Activated T-cell treated with anti-CD3 and anti-CD28 coated beads, Interleukin-2, amount 50 U/mL, for 4 hours (primary cell): ENCODE measurements around the gene DDX11. TPM values are rescaled to one million over a fixed set of nuclear protein-coding genes. Genes with fewer than 3 reads are reported as not detected.
"Not testable (repeated sequence)": the region's sequence is repeated elsewhere in the genome, so short reads cannot be mapped to it uniquely, and the experiment has no call there.

Source experiments
- ATAC-seq, 2 donors: fragments of 200-7000 bp; cut with Tn5 transposase; one replicate each; pipeline ENCODE4 v1.10.0; 2021
- DNase-seq: peaks from one replicate; pipeline ENCODE4 v3.0.0-alpha.2; 2020
- H3K27me3 Mint-ChIP-seq: one replicate; pipeline ENCODE4 v1.8.0; 2021; ENCODE audit warnings: low read depth, mixed read lengths
- H3K36me3 Mint-ChIP-seq: one replicate; pipeline ENCODE4 v1.8.0; 2022; ENCODE audit warnings: mixed read lengths; ENCODE audit not compliant: insufficient read depth
- H3K4me1 Mint-ChIP-seq: one replicate; pipeline ENCODE4 v1.8.0; 2021; ENCODE audit warnings: low read depth, mixed read lengths
- H3K4me3 Mint-ChIP-seq: one replicate; pipeline ENCODE4 v1.8.0; 2021; ENCODE audit warnings: mild to moderate bottlenecking, moderate library complexity, mixed read lengths
- H3K9me3 Mint-ChIP-seq: one replicate; pipeline ENCODE4 v1.8.0; 2021; ENCODE audit warnings: mixed read lengths
- total RNA-seq, 3 donors: library from RNA; stranded (reverse); gene quantifications; one replicate each; pipeline ENCODE4 v1.2.1, GENCODE V29; 2021

DDX11 gene
- total RNA-seq, 3 donors from 2014 or later: 117 to 134 (median 129) TPM

DNA sequence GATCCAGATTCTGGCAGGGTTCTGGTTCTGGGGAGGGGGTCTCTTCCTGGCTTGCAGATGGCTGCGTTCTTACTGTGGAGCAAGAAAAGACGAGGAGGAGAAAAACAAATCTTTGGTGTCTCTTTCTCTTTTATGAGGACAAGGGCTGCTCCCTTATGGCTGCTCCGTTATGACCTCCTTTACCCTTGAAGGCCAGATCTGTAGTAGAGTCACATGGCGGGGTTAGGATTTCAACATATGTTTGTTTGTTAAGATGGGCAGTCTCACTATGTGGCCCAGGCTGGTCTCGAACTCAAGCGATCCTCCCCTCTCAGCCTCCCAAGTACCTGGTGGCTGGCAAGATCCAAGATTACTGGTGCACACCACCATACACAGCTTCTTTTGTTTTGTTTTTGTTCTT is 5.8 kb downstream of the DDX11 start:
- not testable (repeated sequence) for H3K27me3 Mint-ChIP-seq, ATAC-seq, H3K9me3 Mint-ChIP-seq, H3K4me3 Mint-ChIP-seq, DNase-seq
- peaks cover 31% of the 10 kb centered on the region for H3K36me3 Mint-ChIP-seq
- peaks cover 16% of the 10 kb centered on the region for H3K4me1 Mint-ChIP-seq

DNA sequence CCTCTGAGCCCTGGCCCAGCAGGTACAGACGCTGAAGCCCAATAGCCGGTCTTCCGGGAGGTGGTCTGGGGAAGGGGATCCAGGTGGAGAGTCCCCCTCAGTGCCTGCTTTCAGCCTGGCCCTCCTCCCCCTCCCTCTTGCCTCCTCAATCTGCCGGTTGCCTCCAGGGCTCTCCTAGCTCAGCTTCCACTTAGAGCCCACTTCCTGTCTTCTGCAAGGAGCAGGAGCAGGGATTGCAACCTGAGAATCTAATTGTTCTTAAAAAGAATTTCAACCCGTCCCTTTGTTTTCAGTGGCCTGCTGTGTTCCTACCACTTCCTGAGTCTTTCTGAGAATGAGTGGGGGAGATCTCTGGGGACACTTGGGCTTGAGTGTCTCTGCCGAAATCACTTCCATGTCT is 6.6 kb downstream of the DDX11 start:
- H3K27me3 Mint-ChIP-seq, H3K9me3 Mint-ChIP-seq, DNase-seq, H3K4me3 Mint-ChIP-seq, ATAC-seq: not testable (repeated sequence)
- Mint-ChIP-seq H3K4me1 (peaks cover 14% of the 10 kb centered on the region), H3K36me3 (peaks cover 35% of the 10 kb centered on the region)

DNA sequence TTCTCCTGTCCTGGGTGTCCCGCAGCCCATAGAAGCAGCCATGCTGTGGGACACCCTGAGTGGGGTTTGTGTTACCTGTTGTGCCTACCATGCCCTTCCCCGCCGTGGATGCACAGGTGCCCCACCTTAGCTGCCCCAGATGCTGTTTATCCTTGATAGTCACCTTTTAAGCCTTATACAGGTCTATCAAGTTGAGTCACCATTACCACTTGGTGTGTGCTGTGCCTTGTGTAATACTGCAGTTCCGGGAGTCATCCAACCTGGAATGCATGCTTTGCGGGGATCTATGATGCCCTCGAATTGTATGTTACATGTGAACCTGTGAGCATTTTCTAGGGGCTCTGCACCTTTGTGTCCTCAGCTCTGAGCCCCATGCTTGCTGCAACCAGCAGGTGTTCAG is 7.6 kb downstream of the DDX11 start:
- H3K4me1 Mint-ChIP-seq, H3K9me3 Mint-ChIP-seq, H3K27me3 Mint-ChIP-seq, ATAC-seq, DNase-seq, H3K4me3 Mint-ChIP-seq: not testable (repeated sequence)
- H3K36me3 Mint-ChIP-seq: peaks cover 32% of the 10 kb centered on the region

DNA sequence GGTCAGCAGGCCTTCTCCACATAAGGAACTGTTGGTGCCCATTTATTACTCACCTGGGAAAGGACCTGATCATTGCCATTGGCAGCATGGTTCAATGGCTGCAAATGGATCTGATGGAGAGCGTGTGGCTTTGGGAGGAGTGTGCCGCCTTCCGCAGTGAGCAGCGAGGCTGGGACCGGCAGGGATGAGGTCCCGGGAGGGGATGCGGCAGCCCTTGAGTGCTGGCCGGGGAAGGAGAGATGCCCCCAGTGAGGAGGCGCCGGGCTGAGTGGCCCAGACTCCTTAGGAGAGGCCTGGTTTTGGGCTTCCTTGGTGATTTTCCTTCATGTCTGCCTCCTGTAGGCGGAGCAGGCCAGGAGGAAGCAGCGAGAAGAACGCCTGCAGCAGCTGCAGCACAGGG is 10.6 kb downstream of the DDX11 start:
- H3K36me3 Mint-ChIP-seq: peaks cover 29% of the 10 kb centered on the region

DNA sequence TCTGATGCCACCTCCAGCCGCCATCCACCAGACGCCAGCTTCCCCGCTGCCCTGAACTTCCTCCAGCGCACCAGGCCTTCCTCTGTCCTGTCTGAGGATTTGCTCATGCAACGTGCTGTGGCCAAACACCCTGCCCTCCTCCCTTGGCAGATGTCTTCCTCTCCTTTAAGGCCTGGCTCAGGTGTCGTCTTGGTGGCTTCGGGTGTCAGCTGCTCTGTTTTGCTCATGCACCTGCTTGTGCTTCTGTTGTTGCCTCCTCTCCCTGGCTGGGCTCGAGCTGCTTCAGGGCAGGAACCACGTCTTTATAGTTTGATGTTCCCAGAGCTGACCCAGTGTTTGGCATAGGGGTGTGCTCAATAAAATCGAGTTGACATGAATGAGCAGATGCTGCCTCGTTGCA is 12.4 kb downstream of the DDX11 start:
- H3K4me3 Mint-ChIP-seq, H3K4me1 Mint-ChIP-seq, ATAC-seq, DNase-seq, H3K27me3 Mint-ChIP-seq, H3K9me3 Mint-ChIP-seq: not testable (repeated sequence)
- peaks cover 25% of the 10 kb centered on the region for H3K36me3 Mint-ChIP-seq

More for the DNA sequence above, 10.6 kb downstream of the DDX11 start:
- not testable (repeated sequence) for H3K9me3 Mint-ChIP-seq, H3K27me3 Mint-ChIP-seq, H3K4me1 Mint-ChIP-seq, H3K4me3 Mint-ChIP-seq, DNase-seq, ATAC-seq

DNA sequence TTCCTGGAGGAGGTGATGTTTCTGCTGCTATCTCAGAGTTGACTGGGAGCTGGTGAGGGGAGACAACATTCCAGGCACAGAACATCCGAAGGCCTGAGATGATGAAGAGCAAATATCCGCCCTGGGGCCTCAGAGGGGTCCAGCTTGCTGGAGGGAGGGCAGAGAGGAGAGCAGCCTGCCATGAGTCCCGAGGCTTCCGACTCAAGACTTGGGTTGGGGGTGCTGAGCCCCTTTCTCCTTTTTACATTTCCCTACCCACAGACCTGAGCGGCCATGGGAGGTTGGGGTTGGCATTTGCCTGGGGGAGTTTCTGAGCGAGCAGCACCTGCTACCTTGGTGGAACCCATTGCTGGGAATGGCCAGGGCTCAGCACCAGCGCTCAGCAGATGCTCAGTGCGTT is 13.8 kb downstream of the DDX11 start:
- H3K4me1 Mint-ChIP-seq, ATAC-seq, H3K27me3 Mint-ChIP-seq, H3K4me3 Mint-ChIP-seq, DNase-seq, H3K9me3 Mint-ChIP-seq: not testable (repeated sequence)
- peaks cover 22% of the 10 kb centered on the region for H3K36me3 Mint-ChIP-seq

DNA sequence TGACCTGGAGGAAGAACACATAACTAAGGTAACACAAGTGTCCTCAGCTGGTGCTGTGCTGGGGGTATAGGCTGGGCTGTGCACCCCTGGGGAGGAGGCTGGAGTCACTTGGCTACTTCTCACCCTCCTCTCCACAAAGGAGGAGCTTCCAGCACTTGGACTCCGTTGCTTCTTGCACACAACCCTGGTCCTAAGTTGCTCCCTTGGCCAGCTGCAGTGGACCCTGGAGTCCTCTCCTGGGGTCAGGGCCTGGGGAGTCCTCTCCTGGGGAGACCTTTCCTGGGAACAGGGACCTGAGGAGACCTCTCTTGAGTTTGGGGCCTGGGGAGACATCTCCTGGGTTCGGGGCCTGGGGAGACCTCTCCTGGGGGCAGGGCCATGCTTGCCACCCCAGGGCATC is 14.3 kb downstream of the DDX11 start:
- ATAC-seq, H3K4me3 Mint-ChIP-seq, H3K9me3 Mint-ChIP-seq, H3K4me1 Mint-ChIP-seq, H3K27me3 Mint-ChIP-seq, DNase-seq: not testable (repeated sequence)
- H3K36me3 Mint-ChIP-seq: peaks cover 22% of the 10 kb centered on the region

DNA sequence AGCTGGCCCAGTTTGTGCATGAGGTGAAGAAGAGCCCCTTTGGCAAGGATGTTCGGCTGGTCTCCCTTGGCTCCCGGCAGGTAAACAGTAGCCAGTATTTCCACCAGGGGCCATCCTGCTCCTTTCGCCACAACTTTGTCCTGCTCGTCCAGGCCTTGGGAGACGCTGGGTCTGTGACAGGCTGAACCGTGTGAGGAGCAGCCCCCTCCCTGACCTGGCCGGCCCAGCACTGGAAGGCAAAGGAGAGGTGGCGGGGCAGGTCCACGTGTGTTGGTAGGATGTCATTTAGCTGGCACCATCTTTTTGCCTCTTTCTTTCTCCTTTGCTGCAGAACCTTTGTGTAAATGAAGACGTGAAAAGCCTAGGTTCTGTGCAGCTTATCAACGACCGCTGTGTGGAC is 15.4 kb downstream of the DDX11 start:
- peaks cover 22% of the 10 kb centered on the region for H3K36me3 Mint-ChIP-seq

DNA sequence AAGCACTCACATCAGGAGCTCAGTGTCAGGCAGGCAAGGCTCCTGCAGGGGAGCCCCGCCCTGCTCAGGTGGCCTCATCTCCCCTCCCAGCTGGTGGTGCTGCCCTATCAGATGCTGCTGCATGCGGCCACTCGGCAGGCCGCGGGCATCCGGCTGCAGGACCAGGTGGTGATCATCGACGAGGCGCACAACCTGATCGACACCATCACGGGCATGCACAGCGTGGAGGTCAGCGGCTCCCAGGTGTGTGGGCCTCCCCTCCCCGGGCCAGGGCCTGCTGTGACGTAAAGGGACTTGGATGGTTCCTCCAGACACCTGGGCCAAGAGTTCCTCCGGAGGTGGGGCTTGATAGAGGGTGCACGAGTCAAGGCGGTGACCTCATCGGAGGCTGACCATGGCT is 18.0 kb downstream of the DDX11 start:
- H3K36me3 Mint-ChIP-seq: peaks cover 31% of the 10 kb centered on the region
- not testable (repeated sequence) for ATAC-seq, H3K27me3 Mint-ChIP-seq, DNase-seq, H3K4me1 Mint-ChIP-seq, H3K9me3 Mint-ChIP-seq, H3K4me3 Mint-ChIP-seq

More for the DNA sequence above, 15.4 kb downstream of the DDX11 start:
- H3K4me3 Mint-ChIP-seq: no peak overlapping the region
- no peaks in the 10 kb centered on the region for H3K9me3 Mint-ChIP-seq
- no peak for DNase-seq
- H3K27me3 Mint-ChIP-seq: no peaks in the 10 kb centered on the region
- ATAC-seq: no peak
- no peaks in the 10 kb centered on the region for H3K4me1 Mint-ChIP-seq

DNA sequence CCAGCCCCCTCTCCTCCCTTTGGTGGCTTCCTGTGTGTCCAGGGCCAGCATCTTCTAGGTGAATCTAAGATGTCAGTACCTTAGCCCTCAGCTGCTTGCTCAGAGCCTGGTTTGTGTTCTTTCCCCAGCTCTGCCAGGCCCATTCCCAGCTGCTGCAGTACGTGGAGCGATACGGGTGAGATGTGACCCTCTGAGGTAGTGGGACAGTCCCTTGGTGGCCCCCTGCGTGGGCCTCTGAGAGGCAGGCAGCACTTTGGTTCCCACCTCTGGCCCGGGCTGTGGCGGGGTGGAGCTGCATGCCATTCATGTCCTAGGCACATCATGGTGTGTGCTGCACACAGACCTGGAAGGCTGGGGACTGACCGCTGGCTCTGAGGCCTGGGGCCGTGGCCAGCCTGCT is 19.1 kb downstream of the DDX11 start:
- not testable (repeated sequence) for H3K9me3 Mint-ChIP-seq, H3K27me3 Mint-ChIP-seq, ATAC-seq, H3K4me1 Mint-ChIP-seq, H3K4me3 Mint-ChIP-seq, DNase-seq
- H3K36me3 Mint-ChIP-seq: peaks cover 36% of the 10 kb centered on the region

DNA sequence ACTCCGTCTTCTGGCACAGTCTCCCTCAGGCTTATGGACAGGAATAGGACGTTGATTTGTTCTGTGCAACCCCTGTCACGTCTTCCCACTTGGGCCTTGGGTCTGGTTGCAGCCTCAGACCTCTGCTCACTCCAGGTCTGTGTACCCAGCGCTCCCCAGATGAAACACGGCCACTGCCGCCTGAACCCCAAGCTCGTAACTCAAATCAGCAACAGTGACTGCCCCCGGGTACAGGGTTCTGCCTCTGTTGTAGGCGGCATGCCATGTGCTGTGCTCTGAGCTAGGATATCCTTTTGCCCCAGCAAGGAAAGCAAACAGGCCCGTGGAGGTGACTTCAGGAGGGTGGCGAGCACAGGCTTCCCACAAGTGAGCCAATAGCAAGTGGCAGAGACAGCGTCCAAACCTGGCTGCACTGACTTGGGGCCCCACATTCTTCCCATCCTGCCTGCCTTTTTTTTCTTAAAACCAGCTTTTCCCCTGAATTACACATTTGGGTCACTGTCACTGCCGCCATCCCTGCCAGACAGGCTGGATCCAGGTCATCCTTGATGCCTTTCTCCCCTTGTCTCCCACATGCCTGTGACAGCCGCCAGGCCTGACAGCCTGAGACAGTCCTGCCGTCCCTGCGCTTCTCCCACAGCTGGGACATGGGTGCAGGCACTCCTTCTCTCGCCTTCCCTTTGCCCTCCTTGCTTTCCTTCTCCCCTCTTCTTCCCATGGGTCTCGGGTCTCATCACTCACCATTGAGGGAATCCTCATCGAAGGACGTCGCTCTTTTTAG is 21.6 kb downstream of the DDX11 start:
- DNase-seq, H3K27me3 Mint-ChIP-seq, ATAC-seq, H3K4me3 Mint-ChIP-seq, H3K4me1 Mint-ChIP-seq, H3K9me3 Mint-ChIP-seq: not testable (repeated sequence)
- H3K36me3 Mint-ChIP-seq: peaks cover 29% of the 10 kb centered on the region

DNA sequence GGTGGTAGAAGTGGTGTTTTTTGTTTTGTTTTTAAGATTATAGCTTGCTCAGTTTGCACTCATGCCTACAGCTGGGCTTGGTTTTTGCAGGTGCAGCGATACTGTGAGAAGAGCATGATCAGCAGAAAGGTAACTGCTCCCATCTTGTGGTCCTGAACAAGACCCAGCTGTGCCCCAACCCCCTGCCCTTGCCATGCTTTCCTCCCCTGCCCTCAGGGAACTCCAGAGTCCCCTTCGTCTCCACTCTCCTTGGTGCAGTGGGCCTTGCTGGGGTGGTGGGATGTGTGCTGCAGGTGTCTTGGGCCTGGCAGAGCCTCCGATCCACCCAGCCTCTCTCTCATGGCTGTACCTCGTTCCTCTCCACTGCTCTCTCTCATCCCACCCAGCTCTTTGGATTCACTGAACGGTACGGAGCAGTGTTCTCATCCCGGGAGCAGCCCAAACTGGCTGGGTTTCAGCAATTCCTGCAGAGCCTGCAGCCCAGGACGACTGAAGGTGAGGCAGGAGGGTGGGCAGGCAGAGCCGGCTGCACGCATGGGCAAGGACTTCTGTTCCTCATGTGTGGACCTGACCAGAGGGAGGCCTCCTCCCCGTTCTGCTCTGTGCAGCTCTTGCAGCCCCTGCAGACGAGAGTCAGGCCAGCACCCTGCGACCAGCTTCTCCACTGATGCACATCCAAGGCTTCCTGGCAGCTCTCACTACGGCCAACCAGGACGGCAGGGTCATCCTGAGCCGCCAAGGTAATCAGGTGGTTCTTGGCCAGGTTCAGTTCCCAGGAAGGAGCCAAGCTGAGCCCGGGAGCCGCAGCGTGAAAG is 22.8 kb downstream of the DDX11 start:
- DNase-seq, H3K27me3 Mint-ChIP-seq, H3K4me1 Mint-ChIP-seq, ATAC-seq, H3K4me3 Mint-ChIP-seq, H3K9me3 Mint-ChIP-seq: not testable (repeated sequence)
- H3K36me3 Mint-ChIP-seq: peaks cover 31% of the 10 kb centered on the region

DNA sequence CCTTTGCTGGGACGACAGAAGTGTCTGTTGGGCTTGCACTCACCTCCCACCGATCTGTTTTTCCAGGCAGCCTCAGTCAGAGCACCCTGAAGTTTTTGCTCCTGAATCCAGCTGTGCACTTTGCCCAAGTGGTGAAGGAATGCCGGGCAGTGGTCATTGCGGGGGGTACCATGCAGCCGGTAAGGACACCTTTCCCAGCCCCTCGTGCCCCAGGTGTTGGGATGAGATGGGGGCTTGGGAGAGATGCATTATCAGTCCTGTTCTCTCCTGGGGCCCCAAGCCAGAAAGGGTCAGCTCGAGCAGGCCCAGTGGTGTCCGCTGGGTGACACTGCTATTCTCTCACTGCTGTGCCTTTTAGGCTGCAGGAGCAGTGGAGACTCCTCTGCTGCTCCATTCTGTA is 24.2 kb downstream of the DDX11 start:
- ATAC-seq, H3K9me3 Mint-ChIP-seq, DNase-seq, H3K4me1 Mint-ChIP-seq, H3K4me3 Mint-ChIP-seq, H3K27me3 Mint-ChIP-seq: not testable (repeated sequence)
- peaks cover 31% of the 10 kb centered on the region for H3K36me3 Mint-ChIP-seq

DNA sequence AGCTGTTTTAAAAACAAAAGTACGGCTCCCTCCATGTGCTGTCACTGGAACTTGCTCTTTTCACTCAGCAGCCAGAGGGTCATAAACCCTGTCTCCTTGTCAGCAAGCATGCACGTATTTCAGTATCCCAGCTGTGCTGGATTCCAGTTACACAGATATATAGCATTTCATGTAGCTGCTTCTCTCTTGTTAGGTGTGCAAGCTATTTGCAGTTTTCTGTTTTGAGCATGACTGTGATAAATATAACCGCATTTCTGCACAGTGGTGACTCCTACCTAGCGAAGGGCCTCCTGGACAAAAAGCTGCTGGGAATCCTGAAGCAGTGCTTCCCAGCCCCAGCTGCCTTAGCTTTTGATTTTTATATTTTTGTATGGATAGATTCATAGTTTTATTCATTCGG is 24.7 kb downstream of the DDX11 start:
- not testable (repeated sequence) for H3K9me3 Mint-ChIP-seq, H3K27me3 Mint-ChIP-seq, DNase-seq, H3K4me3 Mint-ChIP-seq, ATAC-seq, H3K4me1 Mint-ChIP-seq
- peaks cover 31% of the 10 kb centered on the region for H3K36me3 Mint-ChIP-seq

DNA sequence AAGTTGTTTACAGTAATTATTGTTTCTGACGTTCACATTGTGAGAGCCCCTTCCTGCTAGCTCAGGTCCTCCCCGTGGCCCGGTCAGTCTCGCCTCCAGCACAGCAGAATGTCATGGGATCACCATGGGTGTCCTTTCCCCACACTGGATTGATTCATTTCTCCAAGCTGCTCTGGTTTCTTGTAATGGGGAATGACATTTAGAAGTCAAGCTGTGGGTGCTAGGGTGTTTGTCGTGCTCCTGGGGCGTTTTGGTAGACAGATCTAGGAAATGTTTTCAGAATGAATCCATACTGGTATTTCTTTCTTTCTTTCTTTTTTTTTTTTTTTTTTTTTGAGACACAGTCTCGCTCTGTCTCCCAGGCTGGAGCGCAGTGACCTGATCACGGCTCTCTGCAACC is 25.1 kb downstream of the DDX11 start:
- not testable (repeated sequence) for H3K27me3 Mint-ChIP-seq, H3K4me1 Mint-ChIP-seq, H3K4me3 Mint-ChIP-seq, ATAC-seq, DNase-seq, H3K9me3 Mint-ChIP-seq
- H3K36me3 Mint-ChIP-seq: peaks cover 29% of the 10 kb centered on the region
